CD4-positive, alpha-beta T cell (primary cell): ENCODE results near the gene DRC7. TPM values are rescaled to one million over a fixed set of nuclear protein-coding genes. Genes with fewer than 3 reads are reported as not detected.
A peak's percentile ranks its signal among the peaks of the same experiment; 100 is the strongest.

Experiments
- ATAC-seq: fragments of 200-7000 bp; cut with Tn5 transposase; one replicate; pipeline ENCODE4 v1.10.0; 2022; ENCODE audit warnings: mild to moderate bottlenecking; ENCODE audit not compliant: poor library complexity
- CTCF ChIA-PET: fragments of 350-600 bp; sonication (Branson Sonifier 250); formaldehyde crosslinking; loops from one replicate; lab custom pipeline; 2021; ENCODE audit warnings: antibody characterized with exemption, inconsistent platforms; lab: Charles Lee
- POLR2A ChIA-PET: fragments of 350-600 bp; sonication (Branson Sonifier 250); formaldehyde crosslinking; loops from one replicate; lab custom pipeline; 2021; ENCODE audit warnings: antibody characterized with exemption, inconsistent platforms; lab: Charles Lee
- DNase-seq, 14 experiments: peaks; one replicate each; pipeline ENCODE4 v3.0.0-alpha.2; 2013 to 2020; ENCODE audit warnings: mixed read lengths in 2 of 14
- H3K27ac ChIP-seq, 2 donors: one replicate each; pipeline versions ENCODE4 v1.5.1 to v1.7.0; 2013; ENCODE audit warnings: low read length in 2 of 2, low read depth in 1 of 2, mild to moderate bottlenecking in 1 of 2
- H3K27me3 ChIP-seq, 2 experiments: 1 replicate in 1 of 2; 2 replicates in 1 of 2; pipeline versions ENCODE4 v1.6.1 to v1.7.0; 2013; ENCODE audit warnings: low read length in 2 of 2, control low read depth in 1 of 2, mild to moderate bottlenecking in 1 of 2, moderate library complexity in 1 of 2; ENCODE audit not compliant: insufficient read depth in 2 of 2, control insufficient read depth in 1 of 2
- H3K36me3 ChIP-seq: one replicate; pipeline ENCODE4 v1.6.1; 2013; ENCODE audit warnings: low read length, control low read depth; ENCODE audit not compliant: insufficient read depth
- H3K4me1 ChIP-seq: one replicate; pipeline ENCODE4 v1.6.1; 2013; ENCODE audit warnings: low read length, control low read depth; ENCODE audit not compliant: insufficient read depth
- H3K4me3 ChIP-seq: one replicate; pipeline ENCODE4 v1.5.1; 2013; ENCODE audit warnings: mild to moderate bottlenecking, low read length, moderate library complexity
- H3K9me3 ChIP-seq, 2 experiments: 1 replicate in 1 of 2; 2 replicates in 1 of 2; pipeline versions ENCODE4 v1.6.1 to v1.7.0; 2013; ENCODE audit warnings: low read length in 2 of 2, mild to moderate bottlenecking in 2 of 2, control low read depth in 1 of 2, moderate library complexity in 1 of 2; ENCODE audit not compliant: control insufficient read depth in 1 of 2, insufficient read depth in 1 of 2
- H3K27ac Mint-ChIP-seq: one replicate; pipeline ENCODE4 v1.8.0; 2020; ENCODE audit warnings: mixed read lengths
- H3K27me3 Mint-ChIP-seq: one replicate; pipeline ENCODE4 v1.8.0; 2021; ENCODE audit warnings: mixed read lengths
- H3K36me3 Mint-ChIP-seq: one replicate; pipeline ENCODE4 v1.8.0; 2021; ENCODE audit warnings: low read depth, mixed read lengths
- H3K4me1 Mint-ChIP-seq: one replicate; pipeline ENCODE4 v1.8.0; 2021; ENCODE audit warnings: low read depth, mixed read lengths
- H3K4me3 Mint-ChIP-seq: one replicate; pipeline ENCODE4 v1.8.0; 2020; ENCODE audit warnings: mild to moderate bottlenecking, mixed read lengths
- H3K9me3 Mint-ChIP-seq: one replicate; pipeline ENCODE4 v1.8.0; 2020; ENCODE audit warnings: mixed read lengths
- intact Hi-C, 2 experiments: fragments of 100-400 bp; cut with DNase I in 1 of 2; cut with micrococcal nuclease in 1 of 2; formaldehyde crosslinking; loops; one replicate each; pipeline versions ENCODE4 v1.15.1 to v1.9.0; 2023 to 2025; cut with DNase I, micrococcal nuclease
- total RNA-seq, 174 experiments: library from RNA in 2 of 174; stranded (reverse) in 2 of 174; gene quantifications; one replicate each; pipeline ENCODE4 v1.2.3 and lab custom pipeline; 2021 to 2026
- TF ChIP-seq, protein P1 (sequence below): fragments of 200-600 bp; IDR thresholded peaks from one replicate; pipeline ENCODE4 v1.8.0; 2022; ENCODE audit warnings: antibody characterized with exemption, mild to moderate bottlenecking

The DRC7 gene
- total RNA-seq, 2 experiments from 2014 or later: not detected

DNA sequence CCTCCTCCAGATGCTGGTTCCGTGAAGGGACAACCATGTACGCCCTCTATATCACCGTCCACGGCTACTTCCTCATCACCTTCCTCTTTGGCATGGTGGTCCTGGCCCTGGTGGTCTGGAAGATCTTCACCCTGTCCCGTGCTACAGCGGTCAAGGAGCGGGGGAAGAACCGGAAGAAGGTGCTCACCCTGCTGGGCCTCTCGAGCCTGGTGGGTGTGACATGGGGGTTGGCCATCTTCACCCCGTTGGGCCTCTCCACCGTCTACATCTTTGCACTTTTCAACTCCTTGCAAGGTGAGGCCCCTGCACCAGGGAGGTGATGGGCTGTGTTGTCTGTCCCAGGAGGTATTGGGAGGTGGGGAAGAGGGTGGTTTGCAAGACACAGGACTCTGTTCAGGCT, 9.0 kb upstream of the DRC7 start:
- Histone ChIP-seq H3K27ac (no peak overlapping the region), H3K4me1 (peaks cover 17% of the 10 kb centered on the region), H3K4me3 (no peak overlapping the region), H3K36me3 (no peaks in the 10 kb centered on the region), H3K27me3 (no peaks in the 10 kb centered on the region), H3K9me3 (no peaks in the 10 kb centered on the region)
- ATAC-seq: no peak
- H3K4me3 Mint-ChIP-seq: no peak overlapping the region
- no peak for DNase-seq
- intact Hi-C loops: no loop called here
- TF ChIP-seq, protein P1, sequence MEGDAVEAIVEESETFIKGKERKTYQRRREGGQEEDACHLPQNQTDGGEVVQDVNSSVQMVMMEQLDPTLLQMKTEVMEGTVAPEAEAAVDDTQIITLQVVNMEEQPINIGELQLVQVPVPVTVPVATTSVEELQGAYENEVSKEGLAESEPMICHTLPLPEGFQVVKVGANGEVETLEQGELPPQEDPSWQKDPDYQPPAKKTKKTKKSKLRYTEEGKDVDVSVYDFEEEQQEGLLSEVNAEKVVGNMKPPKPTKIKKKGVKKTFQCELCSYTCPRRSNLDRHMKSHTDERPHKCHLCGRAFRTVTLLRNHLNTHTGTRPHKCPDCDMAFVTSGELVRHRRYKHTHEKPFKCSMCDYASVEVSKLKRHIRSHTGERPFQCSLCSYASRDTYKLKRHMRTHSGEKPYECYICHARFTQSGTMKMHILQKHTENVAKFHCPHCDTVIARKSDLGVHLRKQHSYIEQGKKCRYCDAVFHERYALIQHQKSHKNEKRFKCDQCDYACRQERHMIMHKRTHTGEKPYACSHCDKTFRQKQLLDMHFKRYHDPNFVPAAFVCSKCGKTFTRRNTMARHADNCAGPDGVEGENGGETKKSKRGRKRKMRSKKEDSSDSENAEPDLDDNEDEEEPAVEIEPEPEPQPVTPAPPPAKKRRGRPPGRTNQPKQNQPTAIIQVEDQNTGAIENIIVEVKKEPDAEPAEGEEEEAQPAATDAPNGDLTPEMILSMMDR: no peak
- CTCF ChIA-PET: no interaction called here
- POLR2A ChIA-PET: no interaction called here
- H3K9me3 Mint-ChIP-seq: no peaks in the 10 kb centered on the region
- H3K4me1 Mint-ChIP-seq: peaks cover 12% of the 10 kb centered on the region
- no peaks in the 10 kb centered on the region for H3K36me3 Mint-ChIP-seq
- no peaks in the 10 kb centered on the region for H3K27me3 Mint-ChIP-seq
- H3K27ac Mint-ChIP-seq: no peak overlapping the region

DNA sequence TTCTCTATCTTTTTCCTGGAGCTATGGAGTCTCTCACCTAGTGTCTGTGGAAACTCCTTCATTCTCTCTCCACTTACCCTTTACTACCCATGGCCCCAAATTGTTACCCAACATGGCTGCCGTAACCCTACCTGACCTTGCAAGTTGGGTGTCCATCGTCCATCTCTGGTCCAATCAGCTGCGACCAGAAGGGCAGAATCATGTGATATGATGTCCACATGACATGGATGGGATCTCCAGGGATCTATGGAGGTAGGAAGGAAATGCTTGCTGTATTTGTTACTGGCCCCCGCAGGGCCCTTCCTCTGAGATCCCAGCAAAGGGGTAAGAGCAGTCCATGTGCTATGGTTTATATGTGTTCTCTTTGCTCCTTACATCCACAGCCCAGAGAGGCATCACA, 8.0 kb upstream of the DRC7 start:
- ChIA-PET POLR2A (no interaction called here), CTCF (no interaction called here)
- no peaks in the 10 kb centered on the region for H3K27me3 Mint-ChIP-seq
- intact Hi-C loops: no loop called here
- Histone ChIP-seq H3K4me1 (peaks cover 17% of the 10 kb centered on the region), H3K27ac (no peak overlapping the region), H3K36me3 (no peaks in the 10 kb centered on the region), H3K27me3 (no peaks in the 10 kb centered on the region), H3K4me3 (no peak overlapping the region), H3K9me3 (no peaks in the 10 kb centered on the region)
- no peaks in the 10 kb centered on the region for H3K36me3 Mint-ChIP-seq
- ATAC-seq (no peak), DNase-seq (no peak)
- TF ChIP-seq, protein P1: no peak
- no peak overlapping the region for H3K27ac Mint-ChIP-seq
- H3K4me1 Mint-ChIP-seq: peaks cover 12% of the 10 kb centered on the region
- H3K9me3 Mint-ChIP-seq: no peaks in the 10 kb centered on the region
- H3K4me3 Mint-ChIP-seq: no peak overlapping the region

DNA sequence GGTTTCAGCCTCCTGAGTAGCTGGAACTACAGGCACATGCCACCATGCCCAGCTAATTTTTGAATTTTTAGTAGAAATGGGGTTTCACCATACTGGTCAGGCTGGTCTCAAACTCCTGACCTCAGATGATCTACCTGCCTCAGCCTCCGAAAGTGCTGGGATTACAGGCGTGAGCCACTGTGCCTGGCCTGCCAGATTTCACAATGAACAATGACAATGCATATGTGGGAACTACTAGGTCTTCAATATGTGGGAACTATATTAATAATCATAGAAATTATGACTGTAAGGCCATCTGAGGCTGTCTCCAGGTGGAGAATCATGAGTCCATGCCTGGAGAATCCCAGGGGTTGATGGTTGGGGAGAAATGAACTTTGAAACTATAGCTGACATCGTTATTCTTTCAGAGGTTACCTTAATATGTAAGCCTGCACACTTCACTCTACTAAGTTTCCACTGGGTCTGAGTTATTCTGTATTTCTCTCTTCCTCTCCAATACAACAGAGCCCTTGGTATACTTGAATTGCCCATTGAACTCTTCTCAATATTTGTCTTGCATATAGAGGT, 7.2 kb upstream of the DRC7 start:
- Histone ChIP-seq H3K27ac (no peak overlapping the region), H3K4me1 (peaks cover 17% of the 10 kb centered on the region), H3K27me3 (no peaks in the 10 kb centered on the region), H3K36me3 (no peaks in the 10 kb centered on the region), H3K9me3 (no peaks in the 10 kb centered on the region), H3K4me3 (no peak overlapping the region)
- Mint-ChIP-seq H3K36me3 (no peaks in the 10 kb centered on the region), H3K27me3 (no peaks in the 10 kb centered on the region), H3K4me3 (no peak overlapping the region), H3K4me1 (peaks cover 12% of the 10 kb centered on the region), H3K27ac (peak overlapping the region; percentile 19), H3K9me3 (no peaks in the 10 kb centered on the region)
- ChIA-PET POLR2A (no interaction called here), CTCF (no interaction called here)
- ATAC-seq (no peak), DNase-seq (no peak)
- intact Hi-C loops: no loop called here
- TF ChIP-seq, protein P1: no peak
